Mammary epithelial cell (primary cell): ENCODE measurements around the gene SLC6A4.

Source experiments
- EZH2 ChIP-seq: IDR thresholded peaks from 2 replicates; pipeline ENCODE4 v1.6.1; 2012; ENCODE audit warnings: low read length, inconsistent platforms, borderline replicate concordance
- TF ChIP-seq, protein P1 (sequence below), 2 donors: IDR thresholded peaks in 1 of 2; conservative IDR thresholded peaks in 1 of 2; 2 replicates each; pipeline ENCODE4 v1.5.1; 2011 to 2012; ENCODE audit warnings: inconsistent platforms in 2 of 2, low read length in 2 of 2, mild to moderate bottlenecking in 2 of 2, control low read depth in 1 of 2, low read depth in 1 of 2; ENCODE audit not compliant: insufficient read depth in 1 of 2; ENCODE audit errors: extremely low read depth in 1 of 2

GRCh38 chr17:30187573-30187972 is 47.9 kb downstream of the SLC6A4 start:
- TF ChIP-seq, protein P1, sequence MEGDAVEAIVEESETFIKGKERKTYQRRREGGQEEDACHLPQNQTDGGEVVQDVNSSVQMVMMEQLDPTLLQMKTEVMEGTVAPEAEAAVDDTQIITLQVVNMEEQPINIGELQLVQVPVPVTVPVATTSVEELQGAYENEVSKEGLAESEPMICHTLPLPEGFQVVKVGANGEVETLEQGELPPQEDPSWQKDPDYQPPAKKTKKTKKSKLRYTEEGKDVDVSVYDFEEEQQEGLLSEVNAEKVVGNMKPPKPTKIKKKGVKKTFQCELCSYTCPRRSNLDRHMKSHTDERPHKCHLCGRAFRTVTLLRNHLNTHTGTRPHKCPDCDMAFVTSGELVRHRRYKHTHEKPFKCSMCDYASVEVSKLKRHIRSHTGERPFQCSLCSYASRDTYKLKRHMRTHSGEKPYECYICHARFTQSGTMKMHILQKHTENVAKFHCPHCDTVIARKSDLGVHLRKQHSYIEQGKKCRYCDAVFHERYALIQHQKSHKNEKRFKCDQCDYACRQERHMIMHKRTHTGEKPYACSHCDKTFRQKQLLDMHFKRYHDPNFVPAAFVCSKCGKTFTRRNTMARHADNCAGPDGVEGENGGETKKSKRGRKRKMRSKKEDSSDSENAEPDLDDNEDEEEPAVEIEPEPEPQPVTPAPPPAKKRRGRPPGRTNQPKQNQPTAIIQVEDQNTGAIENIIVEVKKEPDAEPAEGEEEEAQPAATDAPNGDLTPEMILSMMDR (conservative IDR thresholded peaks at IDR 0.05 in 1 of 2, IDR thresholded peaks at IDR 0.05 in 1 of 2; ENCODE audit: extremely low read depth in 1 of 2, insufficient read depth in 1 of 2, low read depth in 1 of 2, low read length in 2 of 2) = no peak
- no peak for TF ChIP-seq EZH2
